ENCODE data around the gene LSMEM2.
"Not testable (repeated sequence)": the region's sequence is repeated elsewhere in the genome, so short reads cannot be mapped to it uniquely, and the experiment has no call there.

The LSMEM2 gene

GRCh38 chr3:50303013-50303815 lies 24.3 kb downstream of the LSMEM2 start, which contains the start of gene HYAL1:
Gene HYAL1 (minus strand): TSS chr3:50303574. CDS start chr3:50302956, 618 bp downstream.
- H3K4me3 ChIP-seq (ENCODE audit: low read depth, low read length): no peak within 1 kb of the TSS
- no peak for TF ChIP-seq CTCF (IDR thresholded peaks at IDR 0.05; ENCODE audit: borderline replicate concordance, insufficient read depth, low read depth, low read length)

GRCh38 chr3:50304601-50305000 lies 25.7 kb downstream of the LSMEM2 start:
- no peak overlapping the region for H3K4me3 ChIP-seq (ENCODE audit: low read depth, low read length)
- TF ChIP-seq CTCF (IDR thresholded peaks at IDR 0.05; ENCODE audit: borderline replicate concordance, insufficient read depth, low read depth, low read length): no peak

DNA sequence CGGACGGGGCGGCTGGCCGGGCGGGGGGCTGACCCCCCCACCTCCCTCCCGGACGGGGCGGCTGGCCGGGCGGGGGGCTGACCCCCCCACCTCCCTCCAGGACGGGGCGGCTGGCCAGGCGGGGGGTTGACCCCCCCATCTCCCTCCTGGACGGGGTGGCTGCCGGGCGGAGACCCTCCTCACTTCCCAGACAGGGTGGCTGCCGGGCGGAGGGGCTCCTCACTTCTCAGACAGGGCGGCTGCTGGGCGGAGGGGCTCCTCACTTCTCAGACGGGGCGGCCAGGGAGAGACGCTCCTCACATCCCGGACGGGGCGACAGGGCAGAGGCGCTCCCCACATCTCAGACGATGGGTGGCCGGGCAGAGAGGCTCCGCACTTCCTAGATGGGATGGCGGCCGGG lies 33.2 kb downstream of the LSMEM2 start:
- not testable (repeated sequence) for H3K4me3 ChIP-seq (ENCODE audit: low read depth, low read length)

DNA sequence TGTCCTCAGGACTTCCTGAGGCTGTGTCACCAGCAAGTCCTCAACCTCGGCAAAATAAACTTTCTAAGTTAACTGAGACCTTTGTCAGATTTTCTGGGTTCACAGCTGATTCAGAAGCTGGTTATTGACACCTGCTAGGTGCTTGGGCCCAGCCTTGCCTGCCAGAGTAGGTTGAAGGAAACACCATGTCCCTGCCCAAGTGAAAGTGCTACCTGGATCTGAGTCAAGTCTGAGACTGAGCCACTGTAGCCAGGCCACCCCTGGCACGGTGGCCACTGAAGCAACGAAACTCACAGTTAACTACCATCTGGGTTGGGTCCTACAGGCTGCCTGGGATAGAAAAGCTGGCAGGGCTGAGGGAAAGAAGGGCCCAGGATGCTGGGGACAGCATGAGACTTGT lies 35.5 kb downstream of the LSMEM2 start:
- TF ChIP-seq CTCF (IDR thresholded peaks at IDR 0.05; ENCODE audit: borderline replicate concordance, insufficient read depth, low read depth, low read length): no peak
- H3K4me3 ChIP-seq (ENCODE audit: low read depth, low read length): no peak overlapping the region

DNA sequence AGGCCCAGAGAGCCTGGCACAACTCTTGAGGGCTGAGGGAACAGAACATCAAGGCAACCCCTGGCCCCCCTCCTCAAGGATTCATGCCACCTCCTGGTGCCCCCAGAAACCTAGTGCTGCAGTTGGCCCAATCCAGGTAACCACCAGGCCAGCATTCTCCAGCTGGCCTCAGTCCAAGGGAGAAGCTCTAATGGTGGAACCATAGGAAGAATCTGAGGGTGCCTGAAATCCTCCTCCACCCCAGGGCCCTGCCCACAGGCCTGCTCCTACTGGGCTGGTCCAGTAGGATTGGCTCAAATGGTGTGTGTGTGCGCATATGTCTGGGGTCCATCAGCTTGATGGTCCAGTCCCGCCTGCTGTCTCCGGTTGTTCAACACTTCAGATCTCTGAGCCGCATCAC lies 35.9 kb downstream of the LSMEM2 start:
- no peak for TF ChIP-seq CTCF (IDR thresholded peaks at IDR 0.05; ENCODE audit: borderline replicate concordance, insufficient read depth, low read depth, low read length)
- no peak overlapping the region for H3K4me3 ChIP-seq (ENCODE audit: low read depth, low read length)

DNA sequence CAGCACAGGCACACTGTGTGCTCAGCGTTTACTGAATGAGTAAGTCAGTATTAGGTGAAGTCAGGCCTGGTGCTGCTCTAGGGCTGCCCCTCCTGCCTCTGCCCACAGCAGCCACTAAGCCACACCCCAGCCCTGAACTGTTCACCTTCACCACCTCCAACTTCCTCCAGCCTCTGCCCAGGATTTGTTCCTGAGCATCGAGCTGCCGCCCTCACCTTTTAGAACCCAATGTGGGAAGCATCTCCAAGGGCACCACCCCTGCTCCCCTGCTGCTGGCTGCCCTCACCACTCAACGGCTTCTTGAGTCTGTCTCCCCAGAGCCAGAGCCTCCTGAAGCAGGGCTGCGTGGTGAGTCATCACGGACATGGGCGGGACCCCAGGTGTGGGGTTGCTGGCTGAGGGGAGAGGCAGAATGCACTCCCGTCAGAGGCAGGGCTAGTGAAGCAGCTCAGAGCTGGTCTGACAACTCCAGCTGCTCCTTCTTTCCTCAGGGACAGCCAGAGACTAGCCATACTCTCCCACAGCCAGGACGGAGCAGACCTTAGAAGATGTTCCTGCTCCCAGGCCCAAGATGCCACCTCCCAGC lies 37.9 kb downstream of the LSMEM2 start:
- no peak for TF ChIP-seq CTCF (IDR thresholded peaks at IDR 0.05; ENCODE audit: borderline replicate concordance, insufficient read depth, low read depth, low read length)
- no peak overlapping the region for H3K4me3 ChIP-seq (ENCODE audit: low read depth, low read length)

DNA sequence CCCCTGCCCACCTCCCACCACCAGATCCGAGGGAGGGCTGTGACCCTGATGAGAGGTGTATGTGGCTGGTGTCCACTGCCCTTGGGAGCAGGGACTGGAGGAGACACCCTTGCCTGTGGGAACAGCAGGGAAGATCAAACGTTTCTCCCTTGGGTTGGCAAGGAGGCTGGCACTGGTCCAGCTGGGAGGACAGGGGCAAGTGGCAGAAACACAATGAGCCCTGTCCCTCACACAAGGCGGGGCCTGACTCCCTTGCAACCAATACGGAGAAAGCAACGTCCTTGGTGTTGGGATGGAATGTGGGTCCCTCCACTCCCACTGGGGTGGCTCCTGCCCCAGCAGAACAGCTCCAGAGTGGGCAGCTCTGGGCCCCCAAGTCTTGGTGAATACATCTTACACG lies 38.4 kb downstream of the LSMEM2 start:
- H3K4me3 ChIP-seq (ENCODE audit: low read depth, low read length): no peak overlapping the region
- no peak for TF ChIP-seq CTCF (IDR thresholded peaks at IDR 0.05; ENCODE audit: borderline replicate concordance, insufficient read depth, low read depth, low read length)

All from GM12875 (cell line).